Measurements from ENCODE around the gene LRIT3.

The LRIT3 gene

DNA sequence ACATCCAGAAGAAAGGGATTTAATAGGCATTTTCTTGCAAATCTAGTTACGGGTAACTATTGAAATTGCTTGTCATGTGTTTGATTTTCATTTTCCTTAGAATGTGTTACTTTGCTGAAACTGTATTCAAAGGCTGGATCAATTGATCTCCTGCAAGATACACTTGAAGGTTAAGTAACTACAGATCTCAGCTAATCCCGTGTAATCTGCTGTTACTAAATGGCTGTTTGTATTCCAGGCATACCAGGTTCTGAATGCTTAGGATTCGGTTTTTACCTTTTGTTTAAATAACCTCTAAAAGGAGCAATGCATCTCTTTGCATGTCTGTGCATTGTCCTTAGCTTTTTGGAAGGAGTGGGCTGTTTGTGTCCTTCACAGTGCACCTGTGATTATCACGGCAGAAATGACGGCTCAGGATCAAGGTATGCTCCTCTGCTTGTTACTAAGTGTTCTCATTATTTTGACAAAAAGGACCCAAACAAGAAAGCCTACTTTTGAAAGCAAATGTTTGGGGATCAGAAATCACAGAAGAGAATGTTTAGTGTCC is at the start of gene LRIT3:
LRIT3 (plus strand) TSS at position 212 of the 547 bp plus-strand sequence; CDS start at position 307, 95 bp downstream.
- no peak for DNase-seq

DNA sequence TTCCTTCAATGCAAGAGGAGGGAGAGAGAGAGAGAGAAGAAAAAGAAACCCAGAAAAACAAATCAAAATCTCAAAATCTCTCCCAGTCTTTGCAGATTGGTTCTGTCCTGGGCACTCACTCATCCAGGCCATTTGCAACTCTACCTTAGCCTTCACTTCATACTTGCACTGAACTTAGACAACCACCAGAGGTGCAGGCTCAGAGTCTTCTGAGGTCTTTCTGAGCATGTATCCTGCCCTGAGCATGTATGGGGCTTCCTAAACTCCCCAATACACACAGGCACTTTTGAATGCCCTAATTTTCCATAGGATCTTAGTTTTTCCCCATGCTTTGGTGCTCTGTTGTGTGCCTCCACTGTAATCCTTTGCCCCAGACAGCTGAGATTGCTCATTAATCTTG is 49.0 kb upstream of the LRIT3 start:
- no peak for DNase-seq

DNA sequence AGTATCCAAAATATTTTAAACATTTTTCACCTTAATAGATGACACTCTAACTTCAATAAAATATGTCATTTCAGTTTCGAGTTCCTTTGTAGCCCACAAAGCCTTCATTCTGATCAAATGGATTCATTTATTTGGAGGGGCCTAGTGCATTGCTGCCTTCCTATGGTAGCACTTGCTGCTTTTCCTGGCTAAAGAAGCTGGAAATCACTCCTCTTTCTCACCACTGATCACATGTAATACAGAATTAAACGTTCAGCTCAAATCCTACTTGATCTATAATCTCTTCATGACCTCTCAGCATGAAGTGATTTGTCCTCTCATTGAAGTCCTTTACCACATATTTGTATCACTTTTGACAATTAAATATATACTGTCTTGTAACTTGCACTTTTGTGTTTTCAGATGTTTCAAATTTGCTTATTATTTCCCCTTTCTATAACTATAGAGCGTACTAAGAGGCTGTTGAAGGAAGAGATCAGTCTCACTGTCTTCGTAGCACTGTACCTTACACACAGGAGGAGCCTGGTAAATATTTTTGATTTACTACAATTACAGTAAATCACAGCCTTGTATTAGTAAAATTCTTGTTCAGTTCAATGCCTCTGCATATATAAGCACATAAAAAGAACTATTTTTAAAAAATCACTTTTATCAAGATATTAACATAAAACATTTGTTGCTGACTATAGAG is 46.7 kb upstream of the LRIT3 start:
- DNase-seq, result no peak

DNA sequence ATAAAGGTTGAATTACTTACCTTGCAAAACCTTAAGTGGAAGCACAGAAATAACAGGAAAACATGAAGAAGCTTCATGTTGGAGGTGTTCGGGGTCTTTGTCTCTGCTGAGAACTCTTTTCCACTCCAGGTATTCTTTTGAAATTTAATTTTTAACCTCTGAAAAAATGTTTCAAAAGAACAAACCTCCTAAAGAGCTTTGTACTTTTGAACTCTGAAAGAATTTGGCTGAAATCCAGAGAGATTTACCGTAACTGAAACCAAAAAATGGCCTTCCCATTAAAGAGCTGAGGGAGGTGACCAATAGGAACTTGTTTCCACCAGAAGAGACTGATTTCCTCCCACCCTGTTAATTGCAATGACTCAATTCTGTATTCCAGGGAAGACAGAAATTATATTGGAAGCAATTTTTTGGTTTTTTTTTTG is 46.0 kb upstream of the LRIT3 start, which contains the start of gene CFI:
CFI (minus strand) TSS at position 105 of the 425 bp plus-strand sequence; CDS start at position 77, 28 bp downstream.
- no peak for DNase-seq

GRCh38 chr4:109803924-109804571 is 43.9 kb upstream of the LRIT3 start:
- DNase-seq, result no peak

DNA sequence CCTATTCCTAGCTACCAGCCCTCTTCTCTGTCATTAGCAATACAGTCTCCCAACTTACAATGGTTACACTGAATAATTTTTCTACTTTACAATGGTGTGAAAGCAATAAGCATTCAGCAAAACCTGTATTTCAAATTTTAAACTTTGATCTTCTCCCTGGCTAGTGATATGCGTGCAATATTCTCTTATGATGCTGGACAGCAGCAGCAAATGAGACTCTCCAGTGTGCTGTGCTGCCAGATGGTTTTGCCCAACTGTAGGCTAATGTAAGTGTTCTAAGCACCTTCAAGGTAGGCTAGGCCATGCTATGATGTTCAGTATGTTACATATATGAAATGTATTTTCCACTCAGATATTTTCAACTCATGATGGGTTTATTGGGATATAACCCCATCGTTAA is 38.3 kb upstream of the LRIT3 start:
- no peak for DNase-seq

DNA sequence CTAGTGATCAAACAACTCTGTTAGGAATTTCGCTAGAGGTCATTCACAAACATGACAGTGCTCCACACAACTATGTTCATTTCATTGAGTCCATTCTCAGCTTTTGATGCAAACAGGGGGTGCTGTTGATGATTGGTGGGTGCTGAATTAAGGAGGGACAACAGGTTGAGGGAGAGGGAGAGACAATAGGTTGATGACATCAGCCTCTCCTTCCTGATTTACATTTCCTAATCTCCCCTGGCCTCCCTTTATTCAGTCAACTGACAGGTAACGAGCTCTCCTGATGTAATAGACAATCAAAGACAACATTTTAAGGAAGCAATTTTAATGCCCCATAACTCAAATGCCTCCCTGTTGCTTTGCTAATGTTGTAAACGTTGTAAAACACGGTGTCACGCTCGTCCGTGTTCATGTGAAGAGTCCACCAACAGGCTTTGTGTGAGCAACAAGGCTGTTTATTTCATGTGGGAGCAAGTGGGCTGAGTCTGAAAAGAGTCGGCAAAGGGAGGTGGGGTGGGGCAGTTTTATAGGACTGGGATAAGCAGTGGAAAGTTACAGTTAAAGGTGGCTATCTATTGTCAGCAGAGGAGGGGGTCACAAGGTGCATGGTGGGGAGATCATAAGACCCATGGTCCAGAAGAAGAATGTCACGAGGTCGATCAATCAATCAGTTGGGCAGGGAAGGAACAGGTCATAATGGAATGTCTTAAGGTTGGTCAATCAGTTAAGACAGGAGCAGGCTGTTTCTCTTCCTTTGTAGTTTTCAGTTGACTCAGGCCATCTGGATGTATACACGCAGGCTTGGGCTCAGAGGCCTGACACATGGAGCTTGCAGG is 37.1 kb upstream of the LRIT3 start:
- no peak for DNase-seq

DNA sequence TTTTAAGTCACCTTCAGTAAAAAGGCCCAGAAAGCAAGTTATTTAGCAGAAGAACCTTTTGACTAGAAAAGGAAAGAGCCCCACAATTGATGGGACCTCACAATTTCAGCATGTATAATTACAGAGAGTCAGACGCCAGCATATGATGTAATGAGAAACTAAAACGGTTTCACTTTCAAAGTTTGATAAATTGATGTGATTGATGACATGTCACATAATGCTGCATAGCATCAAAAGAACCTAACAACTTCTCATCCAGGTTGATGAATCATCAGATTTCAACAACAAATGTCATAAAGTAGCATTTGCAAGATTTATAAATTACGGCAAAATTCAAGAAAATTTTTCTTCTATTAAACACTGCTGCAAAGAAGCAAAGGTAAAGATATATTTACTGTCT is 36.2 kb upstream of the LRIT3 start:
- DNase-seq, result no peak

- DNase-seq, result peak; percentile 80
Measured at GRCh38 chr4:109815151-109816081, 32.5 kb upstream of the LRIT3 start, which contains the start of gene GAR1. TSS of gene GAR1 (plus strand) at chr4:109815762. CDS start at chr4:109816165, 403 bp downstream.

- no peak for DNase-seq
Measured at GRCh38 chr4:109816082-109816442, 31.8 kb upstream of the LRIT3 start.

DNA sequence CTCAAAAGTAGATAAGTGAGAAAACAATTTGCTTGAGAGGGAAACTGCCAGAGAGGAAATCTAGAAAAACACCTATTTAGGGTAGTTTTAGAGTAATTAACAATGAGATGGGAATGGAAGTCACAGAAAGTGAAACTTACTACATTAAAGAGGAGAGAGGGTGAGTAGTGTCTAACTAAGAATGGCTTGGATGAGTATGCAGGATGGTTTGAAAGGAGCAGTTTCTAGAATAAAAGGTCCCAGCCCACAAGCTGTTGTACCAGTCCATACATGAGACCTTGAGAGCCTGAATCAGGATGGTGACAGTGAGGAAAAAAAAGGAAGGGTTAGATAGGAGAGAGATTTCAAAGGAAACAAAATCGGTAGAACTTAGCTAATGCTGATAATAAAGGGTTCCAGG is 31.0 kb upstream of the LRIT3 start:
- no peak for DNase-seq

- DNase-seq, result no peak
Measured at GRCh38 chr4:109818268-109818667, 29.6 kb upstream of the LRIT3 start.

GRCh38 chr4:109820563-109820962 is 27.3 kb upstream of the LRIT3 start:
- no peak for DNase-seq

DNA sequence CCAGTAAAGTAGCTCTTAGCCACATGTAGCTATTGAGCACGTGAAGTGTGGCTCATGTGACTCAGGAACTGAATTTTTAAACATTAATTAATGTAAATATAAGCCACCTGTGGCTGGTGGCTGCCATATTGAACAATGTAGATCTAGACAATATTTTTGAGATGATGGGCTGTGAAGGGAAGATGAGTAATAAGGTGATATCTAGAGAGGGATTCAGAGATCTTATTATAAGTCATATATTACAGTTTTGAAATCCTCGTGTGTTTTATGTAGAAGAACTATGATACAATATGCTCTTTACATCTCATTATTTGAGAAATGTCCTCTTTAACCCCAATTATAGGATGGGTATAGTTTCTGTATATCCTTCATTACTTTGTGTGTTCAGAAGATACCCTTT is 26.7 kb upstream of the LRIT3 start:
- DNase-seq, result no peak

DNA sequence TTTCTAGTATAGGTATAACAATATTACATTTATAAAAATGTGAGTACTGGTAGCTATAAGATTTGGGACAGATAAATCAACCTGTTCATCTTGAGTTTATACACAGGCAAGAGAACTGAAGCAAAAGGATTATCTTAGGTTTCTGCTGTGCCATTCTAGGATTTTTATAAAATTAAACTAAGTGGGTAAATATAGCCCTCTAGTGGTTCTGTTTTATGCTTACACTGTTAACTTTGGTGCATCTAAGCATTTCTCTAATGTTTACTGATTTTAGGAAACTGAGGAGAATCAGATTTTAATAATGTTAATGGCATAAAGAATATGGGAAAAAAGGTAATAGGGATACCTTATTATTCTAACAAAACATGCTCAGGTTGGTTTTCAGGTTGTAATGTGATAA is 21.2 kb upstream of the LRIT3 start:
- DNase-seq, result no peak

- DNase-seq, result no peak
Measured at GRCh38 chr4:109827672-109828071, 20.2 kb upstream of the LRIT3 start, which contains the start of gene RRH. TSS of gene RRH (plus strand) at chr4:109827972. CDS start at chr4:109828028, 56 bp downstream.

DNA sequence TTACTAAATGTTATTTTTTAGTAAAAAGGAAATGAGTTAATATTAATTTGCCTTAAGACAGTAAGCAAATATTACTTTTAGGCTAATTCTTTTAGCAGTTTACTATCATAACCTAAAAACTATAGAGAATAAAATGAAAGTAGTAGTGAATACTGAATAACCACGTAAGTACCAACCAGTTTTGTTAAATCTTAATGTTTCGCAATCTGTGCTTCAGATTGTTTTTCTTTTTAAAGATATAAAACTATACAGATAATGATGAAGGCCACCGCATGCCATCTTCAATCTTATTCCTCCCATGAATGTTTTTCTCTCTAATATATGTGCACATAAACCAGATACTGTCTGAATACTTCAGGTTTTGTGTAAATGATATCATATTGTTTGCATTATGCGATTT is 14.2 kb upstream of the LRIT3 start:
- no peak for DNase-seq

- no peak for DNase-seq
Measured at GRCh38 chr4:109836985-109837384, 10.9 kb upstream of the LRIT3 start.

DNA sequence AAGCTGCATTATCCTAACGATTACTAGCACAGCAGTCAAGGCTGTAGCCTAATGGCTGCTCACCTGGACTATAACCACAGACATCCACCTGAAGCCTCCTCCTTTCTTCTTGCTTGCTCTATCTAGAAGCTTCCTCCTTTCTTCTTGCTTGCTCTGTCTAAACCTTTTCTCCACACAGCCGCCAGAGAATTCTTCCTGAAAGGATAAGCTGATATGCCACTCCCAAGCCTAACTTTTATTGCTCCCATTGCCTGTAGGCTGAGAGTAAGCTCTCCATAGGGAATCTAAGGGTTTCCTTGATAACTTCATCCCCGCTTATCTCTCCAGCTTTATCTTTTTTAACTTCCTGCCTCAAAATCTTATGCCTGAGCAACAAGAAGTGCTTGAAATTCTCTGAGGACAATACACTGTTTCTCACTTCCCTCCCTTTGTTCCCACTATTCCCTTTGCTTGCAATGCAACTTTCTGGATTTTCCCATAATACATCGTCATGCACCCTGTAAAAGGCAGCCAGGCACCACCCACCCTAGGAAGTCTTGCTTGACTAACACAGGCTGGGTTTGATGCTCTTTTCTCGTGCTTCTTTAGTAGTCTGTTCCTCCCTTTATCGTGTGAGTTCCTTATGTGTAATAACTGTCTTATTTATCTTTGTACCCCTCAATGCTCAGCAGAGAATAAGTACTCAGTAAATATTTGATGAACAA is 1.4 kb upstream of the LRIT3 start:
- DNase-seq, result no peak

DNA sequence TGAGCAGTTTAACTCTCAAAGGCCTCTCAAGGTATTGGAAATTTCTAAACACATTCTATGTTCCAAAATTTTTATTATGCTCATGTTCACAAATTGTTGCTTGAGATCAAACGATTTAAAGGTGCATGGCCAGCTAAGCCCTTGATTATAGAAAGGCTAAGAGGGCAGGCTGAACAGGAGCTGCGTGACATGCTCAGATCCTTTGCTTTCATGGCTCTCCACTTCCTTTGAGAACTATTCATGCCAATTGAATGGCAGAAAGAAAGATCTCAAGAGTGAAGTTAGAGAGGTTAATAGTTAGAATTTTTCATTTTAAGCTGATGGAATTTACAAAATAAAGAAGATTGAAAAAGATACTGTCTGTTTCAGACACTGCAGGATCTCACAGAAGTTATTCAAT is 594 bp downstream of the LRIT3 start:
- no peak for DNase-seq

- no peak for DNase-seq
Measured at GRCh38 chr4:109850601-109851000, 2.7 kb downstream of the LRIT3 start.
